ENCODE data around the gene PTPRD.

- no peak for TF ChIP-seq CTCF (IDR thresholded peaks at IDR 0.05)
- TF ChIP-seq POLR2AphosphoS5 (IDR thresholded peaks at IDR 0.05; ENCODE audit: low read depth, low read length), result no peak
These were observed 2187.9 kb downstream of the PTPRD start for GRCh38 chr9:8424786-8425410.
